GM18951 (cell line): Measurements from ENCODE around the gene OSTF1.
A peak's percentile ranks its signal among the peaks of the same experiment; 100 is the strongest.

Experiments
- POLR2A ChIP-seq: IDR thresholded peaks from 4 replicates; pipeline ENCODE4 v1.6.1; 2011; ENCODE audit warnings: mild to moderate bottlenecking; ENCODE audit not compliant: insufficient read length, insufficient read depth; ENCODE audit errors: extremely low read depth
- in situ Hi-C: fragments of 300-500 bp; cut with MboI; formaldehyde crosslinking; loops from one replicate; pipeline ENCODE4 v1.12.0; 2022; ENCODE audit warnings: low sequenced_read_pairs, mixed read lengths, inconsistent platforms; ENCODE audit not compliant: unreplicated experiment

Gene OSTF1

GRCh38 chr9:75087824-75088645 lies at the start of gene OSTF1, which contains the start of gene NMRK1:
OSTF1 (plus strand) TSS chr9:75088514; CDS start chr9:75088693, 179 bp downstream.
NMRK1 (minus strand) TSS chr9:75088155; CDS start chr9:75083115, 5,040 bp downstream.
- in situ Hi-C loops: loop anchor here (10.0 kb wide), 1 partner anchor 63 kb away; the partner anchor contains the start of gene CARNMT1
- TF ChIP-seq POLR2A: peak; percentile 91

- in situ Hi-C loops: no loop called here
- no peak for TF ChIP-seq POLR2A
Observed at GRCh38 chr9:75039009-75039408, 49.3 kb upstream of the OSTF1 start.

GRCh38 chr9:75039801-75040200 lies 48.5 kb upstream of the OSTF1 start:
- no peak for TF ChIP-seq POLR2A
- in situ Hi-C loops: no loop called here

- in situ Hi-C loops: no loop called here
- TF ChIP-seq POLR2A: no peak
Observed at GRCh38 chr9:75041041-75041440, 47.3 kb upstream of the OSTF1 start.

GRCh38 chr9:75046725-75047345 lies 41.5 kb upstream of the OSTF1 start:
- in situ Hi-C loops: no loop called here
- TF ChIP-seq POLR2A: no peak

GRCh38 chr9:75047506-75047905 lies 40.8 kb upstream of the OSTF1 start:
- no peak for TF ChIP-seq POLR2A
- in situ Hi-C loops: no loop called here

- in situ Hi-C loops: no loop called here
- TF ChIP-seq POLR2A: no peak
Observed at GRCh38 chr9:75051285-75051684, 37.0 kb upstream of the OSTF1 start.

- in situ Hi-C loops: no loop called here
- no peak for TF ChIP-seq POLR2A
Observed at GRCh38 chr9:75053869-75054268, 34.4 kb upstream of the OSTF1 start.

GRCh38 chr9:75054368-75055001 lies 33.8 kb upstream of the OSTF1 start:
- in situ Hi-C loops: no loop called here
- TF ChIP-seq POLR2A: no peak

GRCh38 chr9:75061169-75061568 lies 27.1 kb upstream of the OSTF1 start:
- in situ Hi-C loops: no loop called here
- no peak for TF ChIP-seq POLR2A

- TF ChIP-seq POLR2A: no peak
- in situ Hi-C loops: no loop called here
Observed at GRCh38 chr9:75063556-75064305, 24.6 kb upstream of the OSTF1 start.

GRCh38 chr9:75064307-75065025 lies 23.8 kb upstream of the OSTF1 start:
- no peak for TF ChIP-seq POLR2A
- in situ Hi-C loops: no loop called here
